Type B pancreatic cell (in vitro differentiated cells): ENCODE measurements around the gene REEP2. TPM values are rescaled to one million over a fixed set of nuclear protein-coding genes. Genes with fewer than 3 reads are reported as not detected.
"Not testable (repeated sequence)": the region's sequence is repeated elsewhere in the genome, so short reads cannot be mapped to it uniquely, and the experiment has no call there.

Experiments
- DNase-seq: peaks from one replicate; pipeline ENCODE4 v3.0.0; 2021; ENCODE audit warnings: mixed read lengths; ENCODE audit not compliant: unreplicated experiment; ENCODE audit errors: extremely low spot score
- H3K27ac Mint-ChIP-seq: 2 replicates; pipeline ENCODE4 v1.8.0; 2021; ENCODE audit warnings: mild to moderate bottlenecking, mixed read lengths
- H3K27me3 Mint-ChIP-seq: 2 replicates; pipeline ENCODE4 v1.8.0; 2021; ENCODE audit warnings: mixed read lengths
- H3K36me3 Mint-ChIP-seq: 2 replicates; pipeline ENCODE4 v1.8.0; 2021; ENCODE audit warnings: mixed read lengths
- H3K4me1 Mint-ChIP-seq: one replicate; pipeline ENCODE4 v1.8.0; 2021; ENCODE audit warnings: mixed read lengths; ENCODE audit not compliant: unreplicated experiment
- H3K4me3 Mint-ChIP-seq: 2 replicates; pipeline ENCODE4 v1.8.0; 2021; ENCODE audit warnings: mild to moderate bottlenecking, mixed read lengths
- H3K9me3 Mint-ChIP-seq: 2 replicates; pipeline ENCODE4 v1.8.0; 2021; ENCODE audit warnings: mixed read lengths
- CTCF ChIP-seq: fragments of 200-600 bp; sonication (generic); conservative IDR thresholded peaks from 2 replicates; pipeline ENCODE4 v1.5.0; 2021; ENCODE audit warnings: antibody characterized with exemption, mild to moderate bottlenecking
- total RNA-seq: library from RNA; stranded (reverse); gene quantifications from 2 replicates; pipeline ENCODE4 v1.2.1, GENCODE V29; 2021; ENCODE audit warnings: low replicate concordance

Gene REEP2
- total RNA-seq, 1 donor from 2014 or later: 31.0 TPM

GRCh38 chr5:138410996-138411640 lies 27.7 kb upstream of the REEP2 start:
- H3K4me3 Mint-ChIP-seq, H3K27ac Mint-ChIP-seq, H3K4me1 Mint-ChIP-seq, H3K27me3 Mint-ChIP-seq, DNase-seq, H3K9me3 Mint-ChIP-seq: not testable (repeated sequence)
- H3K36me3 Mint-ChIP-seq: peaks cover 29% of the 10 kb centered on the region
- TF ChIP-seq CTCF: peak; percentile 70

GRCh38 chr5:138418444-138418843 lies 20.4 kb upstream of the REEP2 start:
- Mint-ChIP-seq H3K27ac (no peak overlapping the region), H3K9me3 (no peaks in the 10 kb centered on the region), H3K4me3 (no peak overlapping the region), H3K36me3 (peaks cover 27% of the 10 kb centered on the region), H3K4me1 (no peaks in the 10 kb centered on the region), H3K27me3 (no peaks in the 10 kb centered on the region)
- DNase-seq: no peak
- no peak for TF ChIP-seq CTCF

- Mint-ChIP-seq H3K4me3 (no peak overlapping the region), H3K4me1 (no peaks in the 10 kb centered on the region), H3K27me3 (no peaks in the 10 kb centered on the region), H3K36me3 (peaks cover 37% of the 10 kb centered on the region), H3K9me3 (no peaks in the 10 kb centered on the region), H3K27ac (no peak overlapping the region)
- no peak for DNase-seq
- TF ChIP-seq CTCF: no peak
These were observed 13.8 kb upstream of the REEP2 start for GRCh38 chr5:138425079-138425478.

GRCh38 chr5:138435943-138436342 lies 2.9 kb upstream of the REEP2 start:
- TF ChIP-seq CTCF: no peak
- no peak overlapping the region for H3K27ac Mint-ChIP-seq
- no peaks in the 10 kb centered on the region for H3K9me3 Mint-ChIP-seq
- no peak overlapping the region for H3K4me3 Mint-ChIP-seq
- H3K36me3 Mint-ChIP-seq: peaks cover 30% of the 10 kb centered on the region
- DNase-seq: no peak
- H3K4me1 Mint-ChIP-seq: peaks cover 21% of the 10 kb centered on the region
- no peaks in the 10 kb centered on the region for H3K27me3 Mint-ChIP-seq

- Mint-ChIP-seq H3K36me3 (peaks cover 19% of the 10 kb centered on the region), H3K4me1 (peaks cover 21% of the 10 kb centered on the region), H3K4me3 (peak overlapping the region; percentile 90), H3K27me3 (no peaks in the 10 kb centered on the region), H3K27ac (peak overlapping the region; percentile 82), H3K9me3 (no peaks in the 10 kb centered on the region)
- no peak for TF ChIP-seq CTCF
- DNase-seq: no peak
These were observed 694 bp upstream of the REEP2 start for GRCh38 chr5:138438003-138438723.
